Hypothalamus (tissue), 51 donors: ENCODE data around the gene ACE2.
"Not testable (repeated sequence)": the region's sequence is repeated elsewhere in the genome, so short reads cannot be mapped to it uniquely, and the experiment has no call there.

Experiments
- DNase-seq, 51 donors: peaks; one replicate each; lab custom pipeline; 2025; lab: John Stamatoyannopoulos, UW

The ACE2 gene

DNA sequence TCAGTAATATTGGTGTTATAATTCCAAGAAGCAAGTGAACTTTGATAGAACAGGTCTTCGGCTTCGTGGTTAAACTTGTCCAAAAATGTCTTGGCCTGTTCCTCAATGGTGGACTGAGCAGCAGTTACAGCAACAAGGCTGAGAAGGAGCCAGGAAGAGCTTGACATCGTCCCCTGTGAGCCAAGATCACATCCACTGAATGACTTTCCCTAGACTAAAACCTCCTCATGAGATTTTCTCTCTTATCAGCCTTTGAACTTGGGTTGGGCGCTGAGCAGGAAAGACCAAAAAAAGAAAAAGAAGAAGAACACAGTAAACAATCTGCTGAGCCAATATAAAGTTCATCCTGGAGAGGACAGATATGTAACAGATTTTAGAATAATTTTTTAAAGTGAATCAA is at the start of gene ACE2:
TSS of gene ACE2 (minus strand) at position 216 of the 400 bp plus-strand sequence. CDS start at position 167, 49 bp downstream.
- DNase-seq, result no peak

GRCh38 chrX:15647510-15647909 is 46.8 kb upstream of the ACE2 start:
- DNase-seq, result not testable (repeated sequence)

DNA sequence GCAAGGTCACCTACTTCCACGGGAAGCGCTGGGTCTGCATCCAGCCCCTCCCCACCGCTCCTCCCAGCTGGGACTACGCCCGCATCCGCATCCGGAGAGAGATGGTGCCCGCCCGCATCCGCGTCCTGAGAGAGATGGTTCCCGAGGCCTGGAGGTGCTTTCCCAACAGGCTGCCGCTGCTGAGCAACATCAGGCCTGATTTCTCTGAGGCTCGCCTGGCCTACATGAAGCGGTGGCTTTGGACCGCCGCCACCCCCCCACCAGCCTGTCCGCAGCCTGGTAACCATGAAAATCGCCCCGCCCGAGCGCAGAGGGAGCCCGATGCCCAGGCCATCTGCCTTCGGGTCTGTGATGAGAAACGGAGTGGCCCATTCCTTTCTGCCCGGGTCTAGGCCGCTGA is 45.8 kb upstream of the ACE2 start:
- DNase-seq, result no peak

DNA sequence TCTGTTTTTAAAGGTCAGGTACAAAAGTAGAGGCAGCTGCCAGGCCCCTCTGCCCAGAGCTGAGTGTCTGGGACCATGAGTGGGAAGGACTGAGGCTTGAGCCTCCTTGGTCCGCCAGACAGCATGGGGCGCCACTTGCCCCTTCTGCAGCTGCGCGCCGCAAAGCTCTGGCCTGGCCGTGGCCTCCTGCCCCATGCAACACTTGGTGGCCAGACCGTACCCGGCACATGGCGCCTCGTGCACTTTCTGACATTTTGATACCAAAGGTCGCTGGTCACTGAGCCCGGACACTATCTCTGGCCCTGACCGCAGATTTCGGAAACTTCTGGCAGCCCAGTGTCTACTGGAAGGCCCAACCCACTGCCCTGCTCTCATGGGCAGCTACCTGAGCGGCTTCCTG is 45.3 kb upstream of the ACE2 start:
- no peak for DNase-seq

GRCh38 chrX:15645266-15645665 is 44.5 kb upstream of the ACE2 start:
- DNase-seq, result no peak

DNA sequence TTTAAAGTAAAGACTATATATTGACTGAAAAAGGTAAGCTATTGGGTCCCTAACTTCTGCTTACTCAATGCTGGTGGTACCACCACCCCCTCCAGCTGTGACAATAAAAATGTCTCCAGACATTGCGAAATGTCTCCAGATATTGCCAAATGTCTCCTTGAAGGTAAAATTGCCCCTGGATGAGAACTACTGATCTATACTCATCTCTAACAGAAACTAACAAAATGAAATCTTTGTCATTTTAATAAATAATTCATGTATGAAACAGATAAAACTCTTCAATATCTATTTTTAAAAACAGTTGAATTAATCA is 43.8 kb upstream of the ACE2 start:
- DNase-seq, result no peak

DNA sequence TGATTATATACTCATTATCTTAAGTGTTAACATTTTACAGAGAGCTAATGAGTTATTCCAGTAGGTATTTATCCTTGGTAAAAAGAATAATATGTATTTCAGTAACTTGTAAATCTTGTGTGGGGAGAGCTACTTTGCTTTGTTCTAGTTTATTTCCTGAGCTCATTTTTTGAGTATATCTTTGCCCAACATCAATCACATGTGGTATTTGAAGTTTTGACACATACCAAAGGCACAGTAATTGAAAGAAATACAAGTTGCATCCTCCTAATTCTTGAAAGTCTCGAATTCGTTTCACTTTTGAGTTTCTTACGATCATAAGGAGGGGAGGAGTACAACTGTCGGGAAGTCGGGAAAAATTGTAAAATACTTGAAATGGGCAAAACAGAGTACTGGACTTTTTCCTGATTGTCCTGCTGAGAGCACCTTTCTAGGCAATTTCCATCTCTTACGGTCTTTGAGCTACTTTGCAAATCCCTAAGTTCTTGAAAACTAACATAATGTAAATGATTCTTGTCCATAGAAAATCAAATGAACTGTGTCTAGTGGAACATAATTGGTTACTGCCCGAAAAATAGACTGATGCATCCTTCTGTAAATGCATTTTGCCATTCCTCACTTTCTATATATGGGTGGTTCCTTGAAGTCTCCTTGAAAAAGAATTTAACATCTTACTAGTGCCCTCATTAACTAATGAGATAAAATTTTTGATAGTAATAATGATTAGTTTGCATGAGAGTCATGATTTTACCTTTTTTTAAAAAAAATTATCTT is 43.2 kb upstream of the ACE2 start:
- no peak for DNase-seq

DNA sequence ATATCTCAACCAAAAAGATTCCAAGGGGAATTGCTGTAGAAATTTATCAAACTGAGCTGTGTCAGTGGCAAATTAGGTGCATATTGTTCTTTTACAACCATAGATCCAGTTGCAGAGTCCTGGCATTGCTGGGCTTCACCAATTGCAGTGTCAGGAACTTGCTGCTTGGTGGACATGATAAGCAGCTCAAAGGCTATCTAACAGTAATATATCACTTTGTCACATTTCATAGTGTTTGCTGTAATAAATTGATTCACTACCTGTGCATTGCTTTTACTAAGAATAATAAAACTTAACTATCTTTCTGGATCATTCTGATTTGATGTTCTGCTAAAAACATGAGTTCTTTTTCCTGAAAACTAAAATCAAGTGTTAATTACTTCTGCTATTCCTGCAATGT is 30.9 kb upstream of the ACE2 start:
- no peak for DNase-seq

GRCh38 chrX:15623054-15623453 is 22.3 kb upstream of the ACE2 start:
- no peak for DNase-seq

DNA sequence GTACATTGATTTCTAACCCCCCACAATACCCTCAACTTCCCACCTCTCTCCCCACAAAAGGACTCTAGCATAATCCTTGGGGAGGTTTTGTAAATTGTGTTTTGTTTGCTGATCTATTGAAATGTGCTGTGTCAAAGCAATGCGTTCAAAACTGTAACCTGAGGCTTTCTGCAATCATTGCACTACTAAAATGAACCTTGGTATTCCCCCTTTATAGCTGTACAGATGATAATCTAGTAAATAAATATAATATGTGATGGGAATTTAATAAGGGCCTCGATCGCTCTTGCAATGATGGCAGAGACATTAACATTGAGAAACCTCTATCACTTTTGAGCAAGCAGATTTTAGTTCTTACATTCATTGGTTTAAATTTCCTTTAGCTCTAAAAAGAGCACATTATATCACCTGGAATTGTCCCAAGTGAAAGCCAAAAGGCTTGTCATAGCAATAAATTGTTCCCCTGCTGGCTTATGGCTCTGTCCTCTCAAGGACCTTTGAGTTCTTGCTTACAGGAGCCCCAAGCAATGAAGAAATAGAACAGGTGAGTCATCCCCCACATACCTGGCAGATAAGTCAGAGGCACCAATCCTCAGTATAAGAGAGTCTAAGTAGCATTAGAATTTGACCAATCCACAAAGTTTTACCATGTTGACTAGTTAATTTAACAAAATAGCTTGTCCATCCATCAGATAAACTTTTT is 18.4 kb upstream of the ACE2 start:
- DNase-seq, result no peak

DNA sequence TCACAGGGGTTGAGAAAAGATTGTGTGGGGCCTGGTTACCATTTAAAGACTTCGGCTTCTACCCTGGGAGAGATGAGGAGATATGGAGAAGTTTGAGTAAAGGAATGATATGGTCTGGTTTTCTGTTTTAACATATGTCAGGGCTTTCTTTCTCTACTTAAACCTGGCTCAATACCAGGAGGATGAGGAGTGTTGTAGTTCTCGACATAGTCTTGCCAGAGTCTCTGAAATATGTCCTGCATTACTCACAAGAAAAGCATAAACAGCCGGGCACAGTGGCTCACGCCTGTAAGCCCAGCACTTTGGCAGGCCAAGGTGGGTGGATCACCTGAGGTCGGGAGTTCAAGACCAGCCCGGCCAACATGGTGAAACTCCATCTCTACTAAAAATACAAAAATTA is 16.4 kb upstream of the ACE2 start:
- DNase-seq, result no peak

GRCh38 chrX:15616531-15616930 is 15.8 kb upstream of the ACE2 start:
- DNase-seq, result no peak

DNA sequence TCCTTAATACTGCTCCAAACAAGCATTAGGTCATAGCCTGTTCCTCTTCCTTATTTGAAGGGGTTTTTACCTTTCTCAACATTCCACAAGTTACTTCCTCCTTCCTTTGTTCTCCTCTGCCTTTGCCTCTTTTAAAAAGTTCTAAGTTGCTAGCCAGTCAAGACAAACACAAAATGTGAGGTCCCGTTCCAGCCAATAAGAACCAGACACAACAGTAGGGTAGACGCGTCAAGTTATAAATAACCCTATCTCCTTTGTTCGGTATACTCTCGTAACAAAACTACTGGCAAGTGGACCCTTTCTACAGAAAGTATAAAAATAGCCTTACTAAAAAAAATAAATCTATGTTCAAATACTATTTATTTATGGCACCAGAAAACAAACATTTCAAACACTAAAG is 6.3 kb upstream of the ACE2 start:
- DNase-seq, result no peak

- DNase-seq, result no peak
Measured at GRCh38 chrX:15606136-15606535, 5.4 kb upstream of the ACE2 start.

DNA sequence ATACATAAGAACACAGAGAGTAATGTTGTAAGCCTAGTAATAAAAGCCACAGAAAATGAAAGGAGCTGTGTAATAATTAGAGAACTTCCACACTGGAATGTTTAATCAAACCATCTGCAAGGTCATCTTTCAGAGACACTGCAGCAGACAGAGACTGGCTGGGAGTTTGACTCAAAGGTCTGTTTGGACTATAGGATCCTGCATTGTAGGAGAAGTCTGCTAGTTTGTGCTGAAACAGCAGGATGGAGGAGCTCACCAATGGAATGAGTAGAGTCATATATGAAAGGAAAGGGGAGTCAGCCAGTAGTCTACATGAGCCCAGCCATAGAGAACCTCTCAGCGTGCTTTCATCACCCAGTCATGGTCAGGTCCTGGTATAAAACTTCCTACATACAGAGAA is 4.5 kb upstream of the ACE2 start:
- DNase-seq, result no peak

- no peak for DNase-seq
Measured at GRCh38 chrX:15602761-15603160, 2.0 kb upstream of the ACE2 start.

DNA sequence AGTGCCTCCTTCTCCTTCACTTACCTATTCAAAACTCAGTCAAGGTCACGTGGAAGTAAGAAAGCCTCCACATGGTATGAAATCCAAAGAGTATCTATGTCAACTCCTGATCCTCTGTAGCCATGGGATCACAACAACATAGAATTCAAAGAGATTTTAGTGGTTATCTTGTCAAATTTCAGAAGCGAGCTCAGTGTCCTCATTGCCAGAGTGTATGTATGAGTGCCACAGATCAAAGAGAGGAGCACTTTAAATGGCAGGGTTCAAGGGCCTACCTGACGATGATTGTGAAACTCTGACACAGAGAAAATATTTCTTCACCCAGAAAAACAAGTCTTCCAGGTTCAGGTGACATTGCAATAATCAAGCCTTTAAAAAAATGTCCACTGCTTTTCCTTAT is 1.2 kb upstream of the ACE2 start:
- DNase-seq, result no peak

DNA sequence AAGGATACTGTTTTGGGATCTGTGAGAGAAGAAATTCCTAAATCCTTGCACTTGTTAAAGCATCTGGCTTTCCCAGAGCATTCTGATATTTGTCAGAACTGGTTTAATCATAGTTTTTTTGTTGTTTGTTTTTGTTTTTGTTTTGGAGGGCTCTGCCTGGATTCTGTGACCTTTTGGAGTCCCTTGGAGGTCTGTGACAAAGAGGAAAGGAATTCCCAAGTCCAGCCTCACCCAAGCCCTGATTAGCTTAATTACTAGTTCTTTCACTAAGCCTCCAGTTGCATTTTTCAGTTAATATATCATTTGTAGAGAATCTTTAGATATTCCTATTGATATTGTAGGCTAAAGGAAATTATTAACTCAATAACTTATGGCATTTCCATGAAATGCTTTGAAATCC is 711 bp downstream of the ACE2 start:
- DNase-seq, result no peak

- no peak for DNase-seq
Measured at GRCh38 chrX:15599461-15599860, 1.3 kb downstream of the ACE2 start.

GRCh38 chrX:15598026-15598425 is 2.7 kb downstream of the ACE2 start:
- no peak for DNase-seq

DNA sequence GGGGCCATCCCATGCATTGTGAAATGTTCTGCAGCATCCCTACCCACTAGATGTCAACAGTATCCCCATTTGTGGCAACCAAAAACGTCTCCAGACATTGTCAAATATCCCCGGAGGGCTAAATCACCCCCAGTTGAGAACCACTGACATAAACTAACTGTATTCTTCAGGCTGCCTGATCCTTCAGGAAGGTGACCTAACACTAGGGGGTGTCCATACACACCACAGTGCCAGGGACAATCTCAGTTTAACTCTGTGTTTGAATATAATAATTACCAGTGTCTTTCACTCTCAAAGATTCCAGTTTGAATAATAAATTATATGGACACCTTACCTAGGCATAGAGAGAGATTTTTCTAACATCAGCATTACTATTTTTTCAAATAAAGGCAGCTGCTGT is 6.4 kb downstream of the ACE2 start:
- no peak for DNase-seq
